ENCODE data around the gene TRIM49B.
"Not testable (repeated sequence)": the region's sequence is repeated elsewhere in the genome, so short reads cannot be mapped to it uniquely, and the experiment has no call there.

The TRIM49B gene

GRCh38 chr11:49028523-49028922 lies at the start of gene TRIM49B:
TRIM49B (plus strand) TSS chr11:49028823; CDS start chr11:49031600, 2,777 bp downstream.
- not testable (repeated sequence) for H3K4me1 Mint-ChIP-seq, ATAC-seq, H3K27me3 Mint-ChIP-seq, H3K36me3 Mint-ChIP-seq, H3K4me3 Mint-ChIP-seq, H3K27ac Mint-ChIP-seq, H3K9me3 Mint-ChIP-seq

GRCh38 chr11:48983785-48984184 lies 44.8 kb upstream of the TRIM49B start, which contains the start of gene TRIM51G:
TRIM51G (minus strand) TSS chr11:48983885; CDS start chr11:48981695, 2,190 bp downstream.
- H3K9me3 Mint-ChIP-seq, H3K27me3 Mint-ChIP-seq, H3K4me1 Mint-ChIP-seq, H3K4me3 Mint-ChIP-seq, H3K27ac Mint-ChIP-seq, ATAC-seq, H3K36me3 Mint-ChIP-seq: not testable (repeated sequence)

- H3K36me3 Mint-ChIP-seq, H3K27ac Mint-ChIP-seq, ATAC-seq, H3K27me3 Mint-ChIP-seq, H3K9me3 Mint-ChIP-seq, H3K4me1 Mint-ChIP-seq, H3K4me3 Mint-ChIP-seq: not testable (repeated sequence)
These were observed 19.6 kb downstream of the TRIM49B start for GRCh38 chr11:49048229-49048628.

- not testable (repeated sequence) for H3K9me3 Mint-ChIP-seq, H3K27me3 Mint-ChIP-seq
These were observed 21.2 kb downstream of the TRIM49B start for GRCh38 chr11:49049821-49050220.

GRCh38 chr11:49059012-49059411 lies 30.4 kb downstream of the TRIM49B start, which contains the start of gene TRIM64C:
TRIM64C (minus strand) TSS chr11:49059112; CDS start chr11:49059112, 0 bp downstream.
- H3K27me3 Mint-ChIP-seq, H3K9me3 Mint-ChIP-seq, H3K36me3 Mint-ChIP-seq, H3K4me3 Mint-ChIP-seq, ATAC-seq, H3K27ac Mint-ChIP-seq, H3K4me1 Mint-ChIP-seq: not testable (repeated sequence)

More at GRCh38 chr11:49049821-49050220, 21.2 kb downstream of the TRIM49B start:
- not testable (repeated sequence) for ATAC-seq, H3K27ac Mint-ChIP-seq, H3K4me3 Mint-ChIP-seq, H3K4me1 Mint-ChIP-seq, H3K36me3 Mint-ChIP-seq

GRCh38 chr11:49069897-49070296 lies 41.3 kb downstream of the TRIM49B start:
- not testable (repeated sequence) for H3K9me3 Mint-ChIP-seq, H3K4me1 Mint-ChIP-seq, H3K36me3 Mint-ChIP-seq, H3K27me3 Mint-ChIP-seq, H3K27ac Mint-ChIP-seq, ATAC-seq, H3K4me3 Mint-ChIP-seq

Measured in stimulated activated memory B cell treated with anti-CD40 and anti-IgM and Interleukin-4, amounts not matched to agents 10 μg/mL and 1 μg/mL and 100 μg/mL, for 72 hours (primary cell).